Measurements from ENCODE around the gene DRD1.
"Not testable (repeated sequence)": the region's sequence is repeated elsewhere in the genome, so short reads cannot be mapped to it uniquely, and the experiment has no call there.

Gene DRD1

GRCh38 chr5:175424594-175424993 lies 19.4 kb downstream of the DRD1 start:
- DNase-seq: not testable (repeated sequence)

DNA sequence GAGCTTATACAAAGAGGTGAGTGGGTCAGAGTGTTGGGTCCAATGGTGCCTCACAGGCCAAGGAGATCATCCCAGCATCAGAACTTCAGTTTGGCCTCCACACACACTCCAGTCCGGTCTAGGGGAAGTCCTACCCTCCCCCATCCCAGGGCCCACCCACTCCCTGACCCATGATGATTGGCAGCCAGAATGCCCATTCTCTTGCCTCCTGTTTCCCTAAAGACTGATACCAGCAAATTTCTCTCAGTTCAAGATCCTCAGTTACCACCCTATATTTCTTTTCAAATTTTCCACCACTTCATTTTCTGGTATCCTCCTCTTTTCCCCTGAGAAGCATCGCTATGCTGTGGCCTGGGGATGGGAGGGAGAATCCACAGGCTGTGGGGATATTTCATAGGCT lies 21.9 kb downstream of the DRD1 start:
- no peak for DNase-seq

- no peak for DNase-seq
Measured at GRCh38 chr5:175420383-175420782, 23.6 kb downstream of the DRD1 start.

GRCh38 chr5:175418251-175418650 lies 25.7 kb downstream of the DRD1 start:
- DNase-seq: no peak

DNA sequence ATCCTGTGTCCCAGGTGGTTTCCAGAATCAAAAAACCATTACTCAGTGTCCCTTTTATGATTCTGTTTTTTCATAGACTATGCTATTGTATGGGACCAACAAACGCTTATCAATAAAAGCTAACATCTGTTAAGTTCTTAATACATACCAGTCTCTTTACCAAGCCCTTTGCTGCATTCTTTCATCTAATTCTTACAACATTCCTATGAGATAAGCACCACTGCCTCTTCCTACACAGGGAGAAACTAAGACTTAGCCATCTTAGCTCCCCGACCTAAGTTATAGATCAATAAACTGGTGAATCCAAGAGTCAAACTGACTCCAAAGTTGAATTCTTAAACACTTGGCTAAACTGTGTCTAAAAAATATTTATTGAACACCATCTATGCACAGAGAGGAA lies 26.6 kb downstream of the DRD1 start:
- DNase-seq: no peak

DNA sequence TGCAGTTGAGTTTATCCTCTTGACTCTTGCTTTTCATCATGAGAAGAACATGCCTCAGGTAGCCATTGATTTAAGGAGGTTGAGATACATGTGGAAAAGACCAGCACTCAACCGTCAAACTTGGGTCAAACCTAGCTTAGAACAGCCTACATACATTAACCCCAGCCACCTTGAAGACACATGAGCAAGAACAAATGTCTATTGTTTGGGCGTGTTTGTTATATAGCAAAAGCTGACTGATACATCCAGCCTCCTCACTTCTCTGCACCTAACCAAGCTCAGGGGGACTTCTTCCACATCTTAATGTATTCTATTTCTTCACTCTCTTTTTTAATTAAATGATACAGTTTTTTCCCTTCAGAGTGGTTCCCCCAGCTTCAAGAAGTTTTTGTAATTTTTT lies 28.7 kb downstream of the DRD1 start:
- DNase-seq: no peak

- no peak for DNase-seq
Measured at GRCh38 chr5:175410926-175411325, 33.1 kb downstream of the DRD1 start.

DNA sequence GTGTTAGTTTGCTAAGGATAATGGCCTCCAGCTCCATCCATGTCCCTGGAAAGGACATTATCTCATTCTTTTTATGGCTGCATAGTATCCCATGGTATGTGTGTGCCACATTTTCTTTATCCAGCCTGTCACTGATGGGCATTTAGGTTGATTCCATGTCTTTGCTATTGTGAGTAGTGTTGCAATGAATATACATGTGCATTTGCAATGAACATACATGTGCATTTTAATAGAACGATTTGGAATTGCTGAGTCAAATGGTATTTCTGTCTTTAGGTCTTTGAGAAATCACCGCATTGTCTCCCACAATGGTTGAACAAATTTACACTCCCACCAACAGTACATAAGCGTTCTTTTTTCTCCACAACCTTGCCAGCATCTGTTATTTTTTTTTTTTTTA lies 37.7 kb downstream of the DRD1 start:
- no peak for DNase-seq

GRCh38 chr5:175397590-175398297 lies 46.2 kb downstream of the DRD1 start:
- not testable (repeated sequence) for DNase-seq

- DNase-seq: not testable (repeated sequence)
Measured at GRCh38 chr5:175395430-175395829, 48.6 kb downstream of the DRD1 start.

- no peak for DNase-seq
Measured at GRCh38 chr5:175394601-175395000, 49.4 kb downstream of the DRD1 start.

- no peak for DNase-seq
Measured at GRCh38 chr5:175393897-175394296, 50.1 kb downstream of the DRD1 start.

- no peak for DNase-seq
Measured at GRCh38 chr5:175392236-175392635, 51.7 kb downstream of the DRD1 start.

DNA sequence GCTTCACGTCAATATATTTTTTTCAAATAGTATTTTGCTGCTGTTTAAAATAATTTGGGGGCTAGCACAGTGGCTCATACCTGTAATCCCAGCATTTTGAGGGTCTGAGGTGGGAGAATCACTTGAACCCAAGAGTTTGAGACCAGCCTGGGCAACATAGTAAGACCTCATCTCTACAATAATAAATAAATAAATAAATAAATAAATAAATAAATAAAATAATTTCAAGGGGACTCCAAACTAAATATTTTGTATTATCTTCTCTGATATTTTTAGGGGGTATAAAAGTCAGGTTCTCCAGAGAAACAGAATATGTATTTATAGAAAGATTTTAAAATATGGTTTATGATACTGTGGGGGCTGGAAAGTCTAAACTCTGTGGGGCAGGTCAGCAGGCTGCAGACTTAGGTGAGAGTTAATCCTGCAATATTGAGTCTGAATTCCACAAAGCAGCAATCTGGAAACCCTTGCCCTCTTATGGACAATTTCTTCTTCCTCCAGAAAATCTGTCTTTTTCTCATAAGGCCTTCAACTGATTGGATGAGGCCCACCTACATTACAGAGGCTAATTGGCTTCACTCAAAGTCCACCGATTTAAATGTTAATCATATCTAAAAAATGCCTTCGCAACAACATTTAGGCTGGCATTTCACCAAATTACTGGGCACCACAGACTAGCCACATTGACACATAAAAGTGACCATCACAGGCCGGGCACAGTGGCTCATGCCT lies 53.5 kb downstream of the DRD1 start:
- no peak for DNase-seq
